ENCODE data around the gene GABBR2. TPM values are rescaled to one million over a fixed set of nuclear protein-coding genes. Genes with fewer than 3 reads are reported as not detected.

GABBR2 gene
- total and polyA plus RNA-seq, 2 of the 8 experiments (the other 6 are each of a cell fraction or from before 2014, with no cell fraction given): 0.50 to 1.2 TPM

- Histone ChIP-seq H3K9me3 (ENCODE audit: insufficient read depth in 2 of 2, low read depth in 1 of 2, low read length in 1 of 2) (no peaks in the 10 kb centered on the region), H4K5ac (ENCODE audit: insufficient read length, low read depth, low read length) (no peak overlapping the region), H4K20me1 (replicated peaks in 1 of 2; ENCODE audit: control insufficient read depth in 1 of 2, insufficient read depth in 2 of 2, low read length in 2 of 2) (peaks cover 0 to 2% of the 10 kb centered on the region in 2 experiments), H3K4me1 (replicated peaks in 1 of 4; ENCODE audit: control insufficient read depth in 3 of 4, insufficient read depth in 4 of 4, low read length in 3 of 4) (no peaks in the 10 kb centered on the region), H3K79me2 (ENCODE audit: control insufficient read depth in 1 of 2, insufficient read depth in 2 of 2, low read length in 2 of 2) (no peaks in the 10 kb centered on the region), H4K91ac (replicated peaks; ENCODE audit: insufficient read length, low read length) (no peak overlapping the region), H4K8ac (ENCODE audit: extremely low read depth, insufficient read depth, low read length) (no peak overlapping the region), H2BK120ac (replicated peaks; ENCODE audit: low read depth, low read length) (no peak overlapping the region), H3K27ac (ENCODE audit: low read depth, low read length) (no peak overlapping the region), H3K79me1 (ENCODE audit: low read depth, low read length) (no peaks in the 10 kb centered on the region), H2BK5ac (ENCODE audit: low read depth, low read length) (no peak overlapping the region), H2BK12ac (ENCODE audit: low read depth, low read length) (no peak overlapping the region), H2BK15ac (ENCODE audit: low read length) (no peak overlapping the region), H3K23me2 (ENCODE audit: low read depth, low read length) (no peaks in the 10 kb centered on the region), H3K4ac (replicated peaks; ENCODE audit: insufficient read length, low read depth, low read length) (no peak overlapping the region), H3K27me3 (replicated peaks in 1 of 4; ENCODE audit: control insufficient read depth in 3 of 4, extremely low read depth in 1 of 4, insufficient read depth in 3 of 4, low read length in 3 of 4) (no peaks in the 10 kb centered on the region), H3K14ac (ENCODE audit: insufficient read length) (no peak overlapping the region), H2AFZ (ENCODE audit: low read length) (no peak overlapping the region), H3K4me2 (ENCODE audit: insufficient read depth in 1 of 2, low read depth in 2 of 2, low read length in 2 of 2) (no peak overlapping the region), H3K36me3 (ENCODE audit: control insufficient read depth in 2 of 4, insufficient read depth in 4 of 4, low read length in 3 of 4) (no peaks in the 10 kb centered on the region), H3K56ac (replicated peaks; ENCODE audit: insufficient read length, low read depth, low read length) (no peak overlapping the region), H2BK20ac (ENCODE audit: low read length) (no peak overlapping the region), H3K23ac (ENCODE audit: insufficient read length) (no peak overlapping the region), H3K4me3 (ENCODE audit: extremely low read depth in 1 of 4, insufficient read depth in 2 of 4, low read depth in 3 of 4, low read length in 4 of 4) (no peak overlapping the region), H3K18ac (ENCODE audit: extremely low read depth, low read length) (no peak overlapping the region), H3K9ac (replicated peaks in 1 of 4; ENCODE audit: extremely low read depth in 1 of 4, low read depth in 3 of 4, low read length in 3 of 4) (no peak overlapping the region), H2AK5ac (ENCODE audit: low read depth, low read length) (no peak overlapping the region)
- ChIA-PET POLR2A (ENCODE audit: partially characterized antibody) (interaction anchor here (1.4 kb wide), 1 partner anchor 11 kb away, joined by 3 read pairs; no protein-coding TSS in a partner anchor), CTCF (ENCODE audit: partially characterized antibody) (interaction anchor here (0.9 to 2.1 kb wide), 4 partner anchors 9 to 259 kb away, joined by 3 to 7 read pairs (median 4); no protein-coding TSS in a partner anchor)
- FAIRE-seq: no peak
- 83% methylated on average over 4 of the region's 4 CpGs; no CpG with 5 or more reads in 1 of the 2 experiments for WGBS, 2 experiments (ENCODE audit: extremely low coverage in 1 of 2, insufficient coverage in 1 of 2, insufficient read length in 1 of 2, insufficient replicate concordance in 2 of 2, low coverage in 1 of 2, low lambda C conversion rate in 2 of 2, missing lambda C conversion rate in 1 of 2)
- DNase-seq (ENCODE audit: low read depth in 1 of 2, low spot score in 2 of 2): no peak
- TF ChIP-seq EGR1 (IDR thresholded peaks at IDR 0.05; ENCODE audit: borderline replicate concordance, low read depth, low read length) (no peak), SAP30 (IDR thresholded peaks at IDR 0.05; ENCODE audit: insufficient read depth, insufficient replicate concordance, low read length) (no peak), FOSL1 (IDR thresholded peaks at IDR 0.05; ENCODE audit: insufficient read depth, low read depth, low read length) (no peak), SP1 (IDR thresholded peaks at IDR 0.05; ENCODE audit: low read depth, low read length) (no peak), KDM1A (IDR thresholded peaks at IDR 0.05; ENCODE audit: borderline replicate concordance, low read length) (no peak), SP4 (IDR thresholded peaks at IDR 0.05; ENCODE audit: low read length) (no peak), TAF1 (IDR thresholded peaks at IDR 0.05; ENCODE audit: low read depth, low read length) (no peak), SP2 (IDR thresholded peaks at IDR 0.05; ENCODE audit: low read length) (no peak), SUZ12 (IDR thresholded peaks at IDR 0.05; ENCODE audit: low read length) (no peak), RFX5 (IDR thresholded peaks at IDR 0.05; ENCODE audit: borderline replicate concordance, low read depth, low read length) (no peak), CBX5 (IDR thresholded peaks at IDR 0.05; ENCODE audit: low read depth, low read length) (no peak), BACH1 (IDR thresholded peaks at IDR 0.05; ENCODE audit: low read length) (no peak), SIX5 (IDR thresholded peaks at IDR 0.05; ENCODE audit: low read depth, low read length) (no peak), TCF12 (IDR thresholded peaks at IDR 0.05; ENCODE audit: low read depth, low read length) (no peak)
Measured at GRCh38 chr9:98515506-98516204, 193.1 kb downstream of the GABBR2 start.

All from H1 (cell line).